H1 (cell line): ENCODE results near the gene TMEM253.

Experiments
- BCL11A ChIP-seq, 2 experiments: IDR thresholded peaks; one replicate each; pipeline ENCODE4 v1.6.1; 2011; ENCODE audit warnings: low read depth in 2 of 2, low read length in 2 of 2, mild to moderate bottlenecking in 2 of 2
- HDAC2 ChIP-seq, 2 experiments: fragments of 300-600 bp in 1 of 2; sonication (generic) in 1 of 2; IDR thresholded peaks; 2 replicates each; pipeline ENCODE4 v1.6.1; 2011 to 2012; ENCODE audit warnings: low read depth in 2 of 2, low read length in 2 of 2, mild to moderate bottlenecking in 2 of 2, moderate library complexity in 2 of 2, borderline replicate concordance in 1 of 2, inconsistent platforms in 1 of 2
- HDAC6 ChIP-seq: IDR thresholded peaks from one replicate; pipeline ENCODE4 v1.7.1; 2012; ENCODE audit warnings: low read depth, mild to moderate bottlenecking, inconsistent platforms, low read length, moderate library complexity
- POLR2A ChIP-seq, 2 experiments: IDR thresholded peaks; 1 replicate in 1 of 2; 2 replicates in 1 of 2; pipeline ENCODE4 v1.6.1; 2011; ENCODE audit warnings: low read depth in 2 of 2, low read length in 2 of 2, mild to moderate bottlenecking in 2 of 2; ENCODE audit errors: control extremely low read depth in 1 of 2
- RBBP5 ChIP-seq: IDR thresholded peaks from 2 replicates; pipeline ENCODE4 v1.7.1; 2012; ENCODE audit warnings: low read depth, mild to moderate bottlenecking, inconsistent platforms, low read length, moderate library complexity, borderline replicate concordance
- TCF12 ChIP-seq: IDR thresholded peaks from 2 replicates; pipeline ENCODE4 v1.6.1; 2011; ENCODE audit warnings: low read depth, mild to moderate bottlenecking, low read length
- YY1 ChIP-seq: IDR thresholded peaks from 2 replicates; pipeline ENCODE4 v1.6.1; 2011; ENCODE audit warnings: low read depth, mild to moderate bottlenecking, low read length
- TF ChIP-seq, protein P1 (sequence below), 3 experiments: IDR thresholded peaks; 1 replicate in 2 of 3; 2 replicates in 1 of 3; pipeline versions ENCODE4 v1.5.1 to v1.6.1; 2011; ENCODE audit warnings: low read length in 3 of 3, mild to moderate bottlenecking in 3 of 3, inconsistent platforms in 2 of 3, low read depth in 1 of 3, moderate library complexity in 1 of 3; ENCODE audit not compliant: insufficient read depth in 1 of 3; ENCODE audit errors: control extremely low read depth in 1 of 3
- TF ChIP-seq, protein P2 (sequence below): IDR thresholded peaks from 2 replicates; pipeline ENCODE4 v1.6.1; 2012; ENCODE audit warnings: inconsistent platforms

DNA sequence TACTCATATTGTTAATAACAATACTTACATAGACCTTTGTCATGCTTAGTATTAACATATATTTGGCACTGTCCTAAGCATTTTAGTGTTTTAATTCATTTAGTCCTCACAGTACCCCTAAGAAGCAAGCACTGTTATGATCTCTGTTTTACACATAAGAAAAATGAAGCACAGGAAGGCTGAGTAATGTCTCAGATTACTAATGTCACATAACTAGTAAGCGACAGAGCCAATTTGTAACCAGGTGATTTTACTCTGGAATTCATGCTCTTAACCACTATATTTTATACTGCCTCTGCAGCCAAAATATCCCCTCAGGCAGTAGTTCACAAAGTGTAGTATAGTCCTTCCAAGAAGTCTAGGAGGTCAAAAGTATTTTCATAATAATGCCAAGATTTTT, 20.3 kb downstream of the TMEM253 start:
- TF ChIP-seq TCF12 (no peak), POLR2A (IDR thresholded peaks at IDR 0.05; ENCODE audit: control extremely low read depth in 1 of 2, low read depth in 2 of 2, low read length in 2 of 2) (no peak), HDAC6 (no peak), BCL11A (IDR thresholded peaks at IDR 0.05; ENCODE audit: low read depth in 2 of 2, low read length in 2 of 2) (no peak), YY1 (no peak), HDAC2 (IDR thresholded peaks at IDR 0.05; ENCODE audit: borderline replicate concordance in 1 of 2, low read depth in 2 of 2, low read length in 2 of 2) (no peak), RBBP5 (no peak)
- TF ChIP-seq, protein P1, sequence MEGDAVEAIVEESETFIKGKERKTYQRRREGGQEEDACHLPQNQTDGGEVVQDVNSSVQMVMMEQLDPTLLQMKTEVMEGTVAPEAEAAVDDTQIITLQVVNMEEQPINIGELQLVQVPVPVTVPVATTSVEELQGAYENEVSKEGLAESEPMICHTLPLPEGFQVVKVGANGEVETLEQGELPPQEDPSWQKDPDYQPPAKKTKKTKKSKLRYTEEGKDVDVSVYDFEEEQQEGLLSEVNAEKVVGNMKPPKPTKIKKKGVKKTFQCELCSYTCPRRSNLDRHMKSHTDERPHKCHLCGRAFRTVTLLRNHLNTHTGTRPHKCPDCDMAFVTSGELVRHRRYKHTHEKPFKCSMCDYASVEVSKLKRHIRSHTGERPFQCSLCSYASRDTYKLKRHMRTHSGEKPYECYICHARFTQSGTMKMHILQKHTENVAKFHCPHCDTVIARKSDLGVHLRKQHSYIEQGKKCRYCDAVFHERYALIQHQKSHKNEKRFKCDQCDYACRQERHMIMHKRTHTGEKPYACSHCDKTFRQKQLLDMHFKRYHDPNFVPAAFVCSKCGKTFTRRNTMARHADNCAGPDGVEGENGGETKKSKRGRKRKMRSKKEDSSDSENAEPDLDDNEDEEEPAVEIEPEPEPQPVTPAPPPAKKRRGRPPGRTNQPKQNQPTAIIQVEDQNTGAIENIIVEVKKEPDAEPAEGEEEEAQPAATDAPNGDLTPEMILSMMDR (IDR thresholded peaks at IDR 0.05; ENCODE audit: control extremely low read depth in 1 of 3, insufficient read depth in 1 of 3, low read depth in 1 of 3, low read length in 3 of 3): no peak
- TF ChIP-seq, protein P2, sequence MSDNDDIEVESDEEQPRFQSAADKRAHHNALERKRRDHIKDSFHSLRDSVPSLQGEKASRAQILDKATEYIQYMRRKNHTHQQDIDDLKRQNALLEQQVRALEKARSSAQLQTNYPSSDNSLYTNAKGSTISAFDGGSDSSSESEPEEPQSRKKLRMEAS: no peak
